ENCODE measurements around the gene THBS1. TPM values are rescaled to one million over a fixed set of nuclear protein-coding genes. Genes with fewer than 3 reads are reported as not detected.

THBS1 gene
- total RNA-seq, 1 experiment from 2014 or later, result 305 TPM

DNA sequence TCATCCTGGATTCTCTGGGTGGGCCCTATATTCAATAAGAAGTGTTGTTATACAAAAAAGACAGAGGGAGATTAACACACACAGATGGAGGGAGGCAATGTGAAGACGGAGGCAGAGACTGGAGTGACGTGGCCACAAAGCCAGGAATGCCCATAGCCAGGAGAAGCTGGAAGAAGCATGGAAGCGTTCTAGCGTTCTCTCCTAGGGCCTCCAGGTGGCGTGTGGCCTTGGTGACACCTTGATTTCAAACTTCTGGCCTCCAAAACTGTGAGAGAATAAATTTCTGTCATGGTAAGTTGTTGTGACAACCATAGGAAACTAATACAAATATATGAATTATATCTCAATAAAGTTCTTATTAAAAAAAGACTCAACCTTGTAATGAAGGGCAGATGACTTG, 21.3 kb downstream of the THBS1 start:
- Histone ChIP-seq H3K4me2 (ENCODE audit: low read length) (no peak overlapping the region), H3K9me2 (replicated peaks; ENCODE audit: low read length) (no peaks in the 10 kb centered on the region), H3F3A (ENCODE audit: low read length, unreplicated experiment) (peaks cover 11% of the 10 kb centered on the region), H3K4me3 (ENCODE audit: low read length) (no peak overlapping the region), H3K36me3 (ENCODE audit: low read depth, low read length) (peaks cover 6% of the 10 kb centered on the region; the same call in 1 of the 2 replicates), H3K4me1 (ENCODE audit: insufficient read depth, low read length) (peaks cover 8% of the 10 kb centered on the region), H3K9ac (ENCODE audit: low read length) (no peak overlapping the region), H3K27ac (ENCODE audit: low read length) (no peak overlapping the region), H3K79me2 (ENCODE audit: low read length) (no peaks in the 10 kb centered on the region), H3K9me3 (ENCODE audit: low read length) (no peaks in the 10 kb centered on the region), H3K27me3 (ENCODE audit: low read length) (no peaks in the 10 kb centered on the region), H4K20me1 (ENCODE audit: low read length) (no peaks in the 10 kb centered on the region), H2AFZ (ENCODE audit: low read length) (no peak overlapping the region)
- DNase-seq, result peak; percentile 50
- intact Hi-C loops (cut with micrococcal nuclease), result no loop called here
- no peak for ATAC-seq
- TF ChIP-seq, protein P1, sequence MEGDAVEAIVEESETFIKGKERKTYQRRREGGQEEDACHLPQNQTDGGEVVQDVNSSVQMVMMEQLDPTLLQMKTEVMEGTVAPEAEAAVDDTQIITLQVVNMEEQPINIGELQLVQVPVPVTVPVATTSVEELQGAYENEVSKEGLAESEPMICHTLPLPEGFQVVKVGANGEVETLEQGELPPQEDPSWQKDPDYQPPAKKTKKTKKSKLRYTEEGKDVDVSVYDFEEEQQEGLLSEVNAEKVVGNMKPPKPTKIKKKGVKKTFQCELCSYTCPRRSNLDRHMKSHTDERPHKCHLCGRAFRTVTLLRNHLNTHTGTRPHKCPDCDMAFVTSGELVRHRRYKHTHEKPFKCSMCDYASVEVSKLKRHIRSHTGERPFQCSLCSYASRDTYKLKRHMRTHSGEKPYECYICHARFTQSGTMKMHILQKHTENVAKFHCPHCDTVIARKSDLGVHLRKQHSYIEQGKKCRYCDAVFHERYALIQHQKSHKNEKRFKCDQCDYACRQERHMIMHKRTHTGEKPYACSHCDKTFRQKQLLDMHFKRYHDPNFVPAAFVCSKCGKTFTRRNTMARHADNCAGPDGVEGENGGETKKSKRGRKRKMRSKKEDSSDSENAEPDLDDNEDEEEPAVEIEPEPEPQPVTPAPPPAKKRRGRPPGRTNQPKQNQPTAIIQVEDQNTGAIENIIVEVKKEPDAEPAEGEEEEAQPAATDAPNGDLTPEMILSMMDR (conservative IDR thresholded peaks at IDR 0.05; ENCODE audit: low read depth, low read length), result peak; percentile 58
- TF ChIP-seq EZH2phosphoT487 (IDR thresholded peaks at IDR 0.05; ENCODE audit: borderline replicate concordance, low read length) (no peak), EZH2 (IDR thresholded peaks at IDR 0.05; ENCODE audit: low read length, unreplicated experiment) (no peak)
- CTCF ChIA-PET, result interaction anchor here (0.6 kb wide), 1 partner anchor 337 kb away, joined by 3 read pairs; no protein-coding TSS in a partner anchor
- POLR2A ChIA-PET (ENCODE audit: unreplicated experiment), result no interaction called here
- no TSS peak for BruUV-seq (replicated peaks)

GRCh38 chr15:39605146-39605545, 24.3 kb downstream of the THBS1 start:
- no peak overlapping the region for H3K9ac ChIP-seq (ENCODE audit: low read length)
- no peaks in the 10 kb centered on the region for H3K9me2 ChIP-seq (replicated peaks; ENCODE audit: low read length)
- H3K27me3 ChIP-seq (ENCODE audit: low read length), result no peaks in the 10 kb centered on the region
- BruUV-seq (replicated peaks), result no TSS peak
- CTCF ChIA-PET, result no interaction called here
- no peaks in the 10 kb centered on the region; the same call in 1 of the 2 replicates for H3K9me3 ChIP-seq (ENCODE audit: low read length)
- TF ChIP-seq EZH2 (IDR thresholded peaks at IDR 0.05; ENCODE audit: low read length, unreplicated experiment) (no peak), EZH2phosphoT487 (IDR thresholded peaks at IDR 0.05; ENCODE audit: borderline replicate concordance, low read length) (no peak)
- TF ChIP-seq, protein P1 (conservative IDR thresholded peaks at IDR 0.05; ENCODE audit: low read depth, low read length), result no peak
- POLR2A ChIA-PET (ENCODE audit: unreplicated experiment), result no interaction called here
- ATAC-seq, result no peak
- H3K79me2 ChIP-seq (ENCODE audit: low read length), result no peaks in the 10 kb centered on the region
- H3K36me3 ChIP-seq (ENCODE audit: low read depth, low read length), result no peaks in the 10 kb centered on the region
- no peak for DNase-seq
- no peak overlapping the region for H3K27ac ChIP-seq (ENCODE audit: low read length)
- H2AFZ ChIP-seq (ENCODE audit: low read length), result no peak overlapping the region
- H3K4me1 ChIP-seq (ENCODE audit: insufficient read depth, low read length), result no peaks in the 10 kb centered on the region; the same call in 1 of the 2 replicates
- intact Hi-C loops (cut with micrococcal nuclease), result no loop called here
- no peaks in the 10 kb centered on the region for H4K20me1 ChIP-seq (ENCODE audit: low read length)
- H3F3A ChIP-seq (ENCODE audit: low read length, unreplicated experiment), result no peaks in the 10 kb centered on the region
- H3K4me2 ChIP-seq (ENCODE audit: low read length), result no peak overlapping the region
- H3K4me3 ChIP-seq (ENCODE audit: low read length), result no peak overlapping the region

- TF ChIP-seq EZH2 (IDR thresholded peaks at IDR 0.05; ENCODE audit: low read length, unreplicated experiment) (no peak), EZH2phosphoT487 (IDR thresholded peaks at IDR 0.05; ENCODE audit: borderline replicate concordance, low read length) (no peak)
- TF ChIP-seq, protein P1 (conservative IDR thresholded peaks at IDR 0.05; ENCODE audit: low read depth, low read length), result no peak
- Histone ChIP-seq H3K36me3 (ENCODE audit: low read depth, low read length) (no peaks in the 10 kb centered on the region; the same call in 1 of the 2 replicates), H3K27ac (ENCODE audit: low read length) (no peak overlapping the region), H3K9ac (ENCODE audit: low read length) (no peak overlapping the region), H3K27me3 (ENCODE audit: low read length) (no peaks in the 10 kb centered on the region), H3K4me2 (ENCODE audit: low read length) (no peak overlapping the region), H3K79me2 (ENCODE audit: low read length) (no peaks in the 10 kb centered on the region), H3F3A (ENCODE audit: low read length, unreplicated experiment) (no peaks in the 10 kb centered on the region), H3K4me1 (ENCODE audit: insufficient read depth, low read length) (no peaks in the 10 kb centered on the region), H4K20me1 (ENCODE audit: low read length) (no peaks in the 10 kb centered on the region), H3K9me3 (ENCODE audit: low read length) (no peaks in the 10 kb centered on the region; the same call in 1 of the 2 replicates), H3K9me2 (replicated peaks; ENCODE audit: low read length) (no peaks in the 10 kb centered on the region), H3K4me3 (ENCODE audit: low read length) (no peak overlapping the region), H2AFZ (ENCODE audit: low read length) (no peak overlapping the region)
- CTCF ChIA-PET, result no interaction called here
- ATAC-seq, result no peak
- DNase-seq, result no peak
- intact Hi-C loops (cut with micrococcal nuclease), result no loop called here
- no TSS peak for BruUV-seq (replicated peaks)
- POLR2A ChIA-PET (ENCODE audit: unreplicated experiment), result no interaction called here
Observed at GRCh38 chr15:39608185-39609139, 27.6 kb downstream of the THBS1 start.

All from PC-3 (cell line).